GM12891 (cell line): ENCODE results near the gene PEPD.

ENCODE experiments used
- POLR2A ChIP-seq: IDR thresholded peaks from 2 replicates; pipeline ENCODE4 v1.6.1; 2011; ENCODE audit warnings: low read depth, low read length, control low read depth
- TAF1 ChIP-seq: IDR thresholded peaks from 2 replicates; pipeline ENCODE4 v1.6.1; 2011; ENCODE audit warnings: low read depth, low read length, control low read depth

GRCh38 chr19:33390908-33391630 lies 130.5 kb downstream of the PEPD start:
- no peak for TF ChIP-seq TAF1
- no peak for TF ChIP-seq POLR2A
